Coronary artery (tissue), 2 donors: ENCODE results near the gene UNC5C.

Experiments used
- DNase-seq: peaks from one replicate; pipeline ENCODE4 v3.0.0-alpha.2; 2017; ENCODE audit warnings: low spot score
- H3K27ac ChIP-seq, 2 donors: fragments of 200-600 bp; sonication (generic); one replicate each; pipeline ENCODE4 v1.5.1; 2016 to 2019
- H3K4me3 ChIP-seq: fragments of 200-600 bp; sonication (generic); 2 replicates; pipeline ENCODE4 v1.5.1; 2016; ENCODE audit warnings: mild to moderate bottlenecking, moderate library complexity
- TF ChIP-seq, protein P1 (sequence below): fragments of 200-600 bp; sonication (generic); IDR thresholded peaks from one replicate; pipeline ENCODE4 v1.5.1; 2019; ENCODE audit warnings: antibody characterized with exemption

The UNC5C gene

DNA sequence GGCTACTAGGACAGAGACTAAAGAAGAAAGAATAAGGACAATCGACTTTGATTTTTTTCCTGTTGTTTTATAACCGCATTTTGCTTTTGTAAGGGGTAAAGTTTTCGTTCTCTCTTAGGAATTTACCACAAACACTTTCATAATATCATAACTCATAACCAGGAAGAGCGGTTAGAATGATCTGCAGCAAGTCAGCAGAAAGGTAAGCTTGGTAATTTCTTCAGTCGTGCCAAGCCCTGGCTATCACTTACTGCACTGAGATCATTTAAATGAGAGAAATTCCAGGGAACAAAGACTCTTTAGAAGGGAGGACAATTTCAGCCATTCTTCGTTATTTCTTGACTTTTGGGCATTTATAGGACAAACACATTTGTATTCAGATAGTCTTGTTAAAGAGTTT, 258.1 kb downstream of the UNC5C start:
- H3K4me3 ChIP-seq = no peak overlapping the region
- DNase-seq = no peak
- TF ChIP-seq, protein P1, sequence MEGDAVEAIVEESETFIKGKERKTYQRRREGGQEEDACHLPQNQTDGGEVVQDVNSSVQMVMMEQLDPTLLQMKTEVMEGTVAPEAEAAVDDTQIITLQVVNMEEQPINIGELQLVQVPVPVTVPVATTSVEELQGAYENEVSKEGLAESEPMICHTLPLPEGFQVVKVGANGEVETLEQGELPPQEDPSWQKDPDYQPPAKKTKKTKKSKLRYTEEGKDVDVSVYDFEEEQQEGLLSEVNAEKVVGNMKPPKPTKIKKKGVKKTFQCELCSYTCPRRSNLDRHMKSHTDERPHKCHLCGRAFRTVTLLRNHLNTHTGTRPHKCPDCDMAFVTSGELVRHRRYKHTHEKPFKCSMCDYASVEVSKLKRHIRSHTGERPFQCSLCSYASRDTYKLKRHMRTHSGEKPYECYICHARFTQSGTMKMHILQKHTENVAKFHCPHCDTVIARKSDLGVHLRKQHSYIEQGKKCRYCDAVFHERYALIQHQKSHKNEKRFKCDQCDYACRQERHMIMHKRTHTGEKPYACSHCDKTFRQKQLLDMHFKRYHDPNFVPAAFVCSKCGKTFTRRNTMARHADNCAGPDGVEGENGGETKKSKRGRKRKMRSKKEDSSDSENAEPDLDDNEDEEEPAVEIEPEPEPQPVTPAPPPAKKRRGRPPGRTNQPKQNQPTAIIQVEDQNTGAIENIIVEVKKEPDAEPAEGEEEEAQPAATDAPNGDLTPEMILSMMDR = no peak
- no peak overlapping the region for H3K27ac ChIP-seq

DNA sequence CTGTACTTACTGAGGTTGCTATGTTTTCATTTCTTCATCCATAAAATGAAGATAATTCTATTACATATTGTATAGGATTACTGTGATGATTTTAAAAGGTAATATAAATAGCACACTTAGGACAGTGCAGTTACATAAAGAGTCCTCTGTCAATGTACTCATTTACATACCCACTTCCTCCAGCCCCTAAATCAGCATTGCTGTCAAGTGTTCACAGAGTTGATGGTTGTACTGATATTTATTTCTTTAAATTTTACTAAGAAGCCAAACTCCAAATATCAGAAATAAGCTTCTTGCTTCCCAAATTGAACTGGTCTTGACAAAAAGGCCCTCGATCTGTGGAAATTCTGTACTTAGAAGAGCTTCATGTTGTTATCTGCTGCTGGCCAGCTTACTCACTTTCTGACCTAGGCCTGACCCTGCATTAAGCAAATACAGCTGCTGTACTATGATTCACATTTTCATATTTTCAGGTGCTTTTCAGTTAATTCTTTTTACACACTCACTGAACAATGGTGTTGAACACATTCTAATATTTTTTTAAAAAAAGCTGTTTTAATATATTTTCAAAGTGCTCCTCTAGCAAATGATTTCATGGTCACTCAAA, 259.6 kb downstream of the UNC5C start:
- no peak overlapping the region for H3K27ac ChIP-seq
- no peak for DNase-seq
- no peak overlapping the region for H3K4me3 ChIP-seq
- TF ChIP-seq, protein P1 = no peak

DNA sequence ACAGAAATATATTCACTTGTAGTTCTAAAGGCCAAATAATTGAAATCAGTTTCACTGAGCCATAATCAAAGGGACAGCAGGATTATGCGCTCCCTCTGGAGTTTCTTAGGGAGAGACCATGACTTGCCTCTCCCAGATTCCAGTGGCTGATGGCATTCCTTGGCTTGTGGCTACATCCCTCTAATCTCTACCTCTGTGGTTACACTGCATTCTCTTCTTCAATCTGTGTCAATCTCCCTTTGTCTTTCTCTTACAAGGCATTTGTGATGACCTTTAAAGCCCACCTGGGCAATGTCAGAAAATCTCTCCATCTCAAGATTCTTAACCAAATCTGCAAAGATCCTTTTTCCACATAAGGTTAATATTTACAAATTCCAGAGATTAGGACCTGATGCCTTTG, 260.2 kb downstream of the UNC5C start:
- H3K4me3 ChIP-seq = no peak overlapping the region
- no peak overlapping the region for H3K27ac ChIP-seq
- TF ChIP-seq, protein P1 = no peak
- no peak for DNase-seq

DNA sequence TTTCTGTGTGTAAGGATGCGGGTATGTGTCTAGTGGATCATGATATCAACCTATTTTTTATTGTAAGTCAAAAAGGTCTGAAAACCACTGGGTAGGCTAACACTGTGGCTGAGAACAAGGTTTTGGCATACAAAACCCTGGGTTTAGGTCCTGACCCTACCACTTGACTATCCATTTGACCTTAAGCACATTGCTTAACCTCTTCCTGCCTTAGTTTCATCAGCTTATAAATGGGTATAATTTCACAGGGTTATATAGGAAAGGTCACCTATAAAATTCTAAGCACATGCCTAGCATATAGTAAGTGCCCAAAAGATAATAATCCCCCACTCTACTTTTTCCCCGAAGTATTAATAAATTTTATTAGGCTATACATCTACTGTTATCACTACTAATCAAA, 263.0 kb downstream of the UNC5C start:
- H3K27ac ChIP-seq = no peak overlapping the region
- TF ChIP-seq, protein P1 = no peak
- H3K4me3 ChIP-seq = no peak overlapping the region
- DNase-seq = no peak

DNA sequence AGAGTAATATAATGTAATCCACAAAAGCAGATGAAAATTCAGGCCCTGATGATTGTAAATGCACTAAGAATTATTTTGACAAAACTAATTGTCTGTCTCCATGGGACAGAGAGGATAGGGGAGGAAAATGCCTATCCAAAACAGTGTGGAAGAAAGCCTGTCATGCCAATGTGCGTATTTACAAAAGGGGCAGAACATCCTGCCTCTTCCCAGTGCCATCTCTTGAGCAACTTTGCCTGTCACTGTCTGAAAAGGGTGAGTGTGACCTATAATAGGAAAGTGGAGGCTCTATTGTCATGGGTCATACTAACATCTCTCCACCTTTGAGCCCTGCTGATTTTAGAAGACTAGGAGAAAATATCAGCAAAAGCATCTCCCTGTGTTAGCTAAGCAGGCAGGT, 264.1 kb downstream of the UNC5C start:
- TF ChIP-seq, protein P1 = no peak
- DNase-seq = no peak
- no peak overlapping the region for H3K27ac ChIP-seq
- H3K4me3 ChIP-seq = no peak overlapping the region

DNA sequence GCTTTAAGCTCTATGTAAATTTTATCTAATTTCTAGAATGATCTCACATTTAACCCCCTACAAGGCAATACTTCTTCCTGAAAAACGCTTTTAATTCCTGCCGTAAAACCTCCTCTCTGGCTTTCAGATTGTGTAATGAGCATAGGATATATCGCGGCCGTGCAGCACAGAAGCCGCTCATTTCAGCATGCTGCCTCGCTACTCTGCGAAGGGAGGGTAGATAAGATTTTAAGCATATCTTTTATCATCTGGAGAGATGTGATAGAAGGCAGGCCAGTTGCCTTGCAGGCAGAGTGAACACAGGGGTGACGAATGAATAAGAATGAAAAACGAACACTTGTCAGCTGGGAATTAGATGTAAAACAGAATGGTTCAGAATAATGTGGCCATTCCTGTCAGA, 265.5 kb downstream of the UNC5C start:
- Histone ChIP-seq H3K27ac (no peak overlapping the region), H3K4me3 (no peak overlapping the region)
- TF ChIP-seq, protein P1 = no peak
- DNase-seq = no peak

DNA sequence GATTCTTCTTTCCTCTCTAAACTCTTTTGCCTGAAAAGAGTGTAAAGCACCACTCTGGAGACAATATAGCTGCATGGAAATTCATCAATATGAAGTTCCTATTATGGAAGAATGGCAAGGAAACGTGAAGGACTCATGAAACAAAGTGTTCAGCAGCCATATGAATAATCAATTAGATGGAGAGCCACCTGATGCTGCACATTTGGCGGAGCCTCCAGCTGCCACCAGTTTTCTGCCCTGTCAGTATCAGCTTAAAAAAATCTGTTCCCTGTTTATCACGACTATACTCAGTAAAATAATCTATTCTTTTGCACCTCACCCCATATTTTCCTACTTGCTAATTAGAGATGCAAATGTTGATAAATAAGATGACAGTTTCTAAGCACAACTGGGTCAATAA, 276.0 kb downstream of the UNC5C start:
- TF ChIP-seq, protein P1 = no peak
- no peak overlapping the region for H3K4me3 ChIP-seq
- DNase-seq = no peak
- no peak overlapping the region for H3K27ac ChIP-seq
